ENCODE results near the gene MAP2K5. TPM values are rescaled to one million over a fixed set of nuclear protein-coding genes. Genes with fewer than 3 reads are reported as not detected.

The MAP2K5 gene
- polyA plus RNA-seq, 2 of the 4 experiments (the other 2 are of a cell fraction) = 7.8 to 11.0 TPM

- TF ChIP-seq POLR2A (IDR thresholded peaks at IDR 0.05; ENCODE audit: low read length) (no peak), CBX8 (IDR thresholded peaks at IDR 0.05) (no peak), RFX5 (IDR thresholded peaks at IDR 0.05) (no peak), ELK1 (IDR thresholded peaks at IDR 0.05; ENCODE audit: low read depth, low read length) (no peak), SREBF2 (IDR thresholded peaks at IDR 0.05) (no peak)
- no peak overlapping the region for H3K4me3 ChIP-seq
- WGBS (ENCODE audit: missing lambda C conversion rate) = 89% methylated on average over 1 of the region's 1 CpG
- DNase-seq (ENCODE audit: low read depth in 1 of 2, low spot score in 1 of 2) (no peak), ATAC-seq (no peak), FAIRE-seq (peak; percentile 67)
- ChIA-PET CTCF (interaction anchor here (1.2 kb wide), 1 partner anchor 10 kb away, joined by 3 read pairs; no protein-coding TSS in a partner anchor), POLR2A (no interaction called here)
- H3K4me2 ChIP-seq = no peak overlapping the region
- H3K9me3 ChIP-seq = 0 out of 3 replicates have a peak, but pooled peaks cover 5% of the 10 kb centered on the region
- H3K4me1 ChIP-seq = no peaks in the 10 kb centered on the region
- H3K27ac ChIP-seq = no peak overlapping the region
Observed at GRCh38 chr15:67559158-67559557, 16.7 kb downstream of the MAP2K5 start.

GRCh38 chr15:67559576-67559975 lies 17.1 kb downstream of the MAP2K5 start:
- ChIA-PET POLR2A (no interaction called here), CTCF (interaction anchor here (0.8 kb wide), 1 partner anchor 17 kb away, joined by 3 read pairs; the partner anchor contains the start of gene MAP2K5)
- FAIRE-seq = peak; percentile 7

GRCh38 chr15:67560320-67560719 lies 17.8 kb downstream of the MAP2K5 start:
- no peak overlapping the region for H3K27ac ChIP-seq
- FAIRE-seq = peak; percentile 36
- CTCF ChIA-PET = interaction anchor here (0.6 to 1.4 kb wide), 3 partner anchors 18 to 103 kb away, joined by 3 to 4 read pairs (median 4); partner anchors contain the start of gene MAP2K5

More at GRCh38 chr15:67559576-67559975, 17.1 kb downstream of the MAP2K5 start:
- Histone ChIP-seq H3K4me2 (no peak overlapping the region), H3K4me1 (no peaks in the 10 kb centered on the region), H3K27ac (no peak overlapping the region), H3K9me3 (0 out of 3 replicates have a peak, but pooled peaks cover 5% of the 10 kb centered on the region), H3K4me3 (no peak overlapping the region)
- DNase-seq (ENCODE audit: low read depth in 1 of 2, low spot score in 1 of 2) = no peak
- WGBS (ENCODE audit: missing lambda C conversion rate) = 96% methylated on average over 2 of the region's 2 CpGs
- ATAC-seq = no peak
- no peak for TF ChIP-seq SMC3 (IDR thresholded peaks at IDR 0.05)
- TF ChIP-seq HEYL (CRISPR knock-in tag; IDR thresholded peaks at IDR 0.05) = no peak
- TF ChIP-seq POLR2A (IDR thresholded peaks at IDR 0.05; ENCODE audit: low read length) = no peak
- no peak for TF ChIP-seq CHD4 (IDR thresholded peaks at IDR 0.05; ENCODE audit: borderline replicate concordance)
- TF ChIP-seq JUN (IDR thresholded peaks at IDR 0.05) = no peak
- no peak for TF ChIP-seq HOXA7 (CRISPR knock-in tag; IDR thresholded peaks at IDR 0.05)
- no peak for TF ChIP-seq MAZ (IDR thresholded peaks at IDR 0.05; ENCODE audit: borderline replicate concordance, low read depth, low read length)
- no peak for TF ChIP-seq ZSCAN20 (CRISPR knock-in tag; IDR thresholded peaks at IDR 0.05)
- TF ChIP-seq FOXS1 (CRISPR knock-in tag; IDR thresholded peaks at IDR 0.05) = no peak
- no peak for TF ChIP-seq ZNF302 (CRISPR knock-in tag; IDR thresholded peaks at IDR 0.05)
- no peak for TF ChIP-seq RCOR1 (IDR thresholded peaks at IDR 0.05; ENCODE audit: low read depth, low read length)
- no peak for TF ChIP-seq TFCP2L1 (CRISPR knock-in tag; IDR thresholded peaks at IDR 0.05)

More at GRCh38 chr15:67560320-67560719, 17.8 kb downstream of the MAP2K5 start:
- 40% methylated on average over 1 of the region's 1 CpG for WGBS (ENCODE audit: missing lambda C conversion rate)
- Histone ChIP-seq H3K9me3 (0 out of 3 replicates have a peak, but pooled peaks cover 5% of the 10 kb centered on the region), H3K4me3 (no peak overlapping the region), H3K4me1 (no peaks in the 10 kb centered on the region), H3K4me2 (no peak overlapping the region)
- TF ChIP-seq EHMT2 (IDR thresholded peaks at IDR 0.05; ENCODE audit: low read depth) (no peak), ELK1 (IDR thresholded peaks at IDR 0.05; ENCODE audit: low read depth, low read length) (no peak), MYC (IDR thresholded peaks at IDR 0.05; ENCODE audit: borderline replicate concordance, low read length) (no peak), RARB (CRISPR knock-in tag; IDR thresholded peaks at IDR 0.05) (no peak), HMGXB4 (CRISPR knock-in tag; IDR thresholded peaks at IDR 0.05; ENCODE audit: borderline replicate concordance) (no peak), ESRRA (IDR thresholded peaks at IDR 0.05; ENCODE audit: borderline replicate concordance, low read length) (no peak)
- no peak for ATAC-seq
- POLR2A ChIA-PET = no interaction called here
- DNase-seq (ENCODE audit: low read depth in 1 of 2, low spot score in 1 of 2) = no peak
